ENCODE measurements around the gene CDC45.

- TF ChIP-seq, protein P1, sequence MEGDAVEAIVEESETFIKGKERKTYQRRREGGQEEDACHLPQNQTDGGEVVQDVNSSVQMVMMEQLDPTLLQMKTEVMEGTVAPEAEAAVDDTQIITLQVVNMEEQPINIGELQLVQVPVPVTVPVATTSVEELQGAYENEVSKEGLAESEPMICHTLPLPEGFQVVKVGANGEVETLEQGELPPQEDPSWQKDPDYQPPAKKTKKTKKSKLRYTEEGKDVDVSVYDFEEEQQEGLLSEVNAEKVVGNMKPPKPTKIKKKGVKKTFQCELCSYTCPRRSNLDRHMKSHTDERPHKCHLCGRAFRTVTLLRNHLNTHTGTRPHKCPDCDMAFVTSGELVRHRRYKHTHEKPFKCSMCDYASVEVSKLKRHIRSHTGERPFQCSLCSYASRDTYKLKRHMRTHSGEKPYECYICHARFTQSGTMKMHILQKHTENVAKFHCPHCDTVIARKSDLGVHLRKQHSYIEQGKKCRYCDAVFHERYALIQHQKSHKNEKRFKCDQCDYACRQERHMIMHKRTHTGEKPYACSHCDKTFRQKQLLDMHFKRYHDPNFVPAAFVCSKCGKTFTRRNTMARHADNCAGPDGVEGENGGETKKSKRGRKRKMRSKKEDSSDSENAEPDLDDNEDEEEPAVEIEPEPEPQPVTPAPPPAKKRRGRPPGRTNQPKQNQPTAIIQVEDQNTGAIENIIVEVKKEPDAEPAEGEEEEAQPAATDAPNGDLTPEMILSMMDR (IDR thresholded peaks at IDR 0.05) = no peak
- no peak for TF ChIP-seq POLR2A (IDR thresholded peaks at IDR 0.05)
Measured at GRCh38 chr22:19466848-19467752, 12.6 kb upstream of the CDC45 start.
